ENCODE results near the gene DZIP3. TPM values are rescaled to one million over a fixed set of nuclear protein-coding genes. Genes with fewer than 3 reads are reported as not detected.
A peak's percentile ranks its signal among the peaks of the same experiment; 100 is the strongest.

The DZIP3 gene
- total and polyA plus RNA-seq, 2 donors (not counting 1 experiment from before 2014, with no cell fraction given): 11.0 to 26.4 TPM

GRCh38 chr3:108588601-108589000, 921 bp upstream of the DZIP3 start:
- Histone ChIP-seq H3K36me3 (ENCODE audit: control insufficient read depth, insufficient read depth, low read length) (no peaks in the 10 kb centered on the region), H4K20me1 (ENCODE audit: control insufficient read depth, extremely low read depth, insufficient read depth, low read length) (no peaks in the 10 kb centered on the region), H3K9ac (ENCODE audit: insufficient read depth, low read length) (no peak overlapping the region), H3K27ac (ENCODE audit: insufficient read depth, low read length) (peak overlapping the region; percentile 93), H3K4me3 (replicated peaks in 1 of 4; ENCODE audit: control extremely low read depth in 1 of 4, insufficient read depth in 1 of 4, low read depth in 3 of 4, low read length in 4 of 4) (peak overlapping the region; percentile 67 to 93 (median 78)), H3K27me3 (ENCODE audit: control insufficient read depth, insufficient read depth, low read length) (no peaks in the 10 kb centered on the region), H3K9me3 (ENCODE audit: control insufficient read depth, insufficient read depth, low read depth, low read length) (no peaks in the 10 kb centered on the region), H3K4me2 (ENCODE audit: extremely low read depth, insufficient read depth, low read length) (peak overlapping the region; percentile 15), H3K79me2 (ENCODE audit: control insufficient read depth, insufficient read depth, low read length) (peaks cover 53% of the 10 kb centered on the region), H2AFZ (ENCODE audit: low read length) (peak overlapping the region; percentile 81), H3K4me1 (ENCODE audit: control insufficient read depth, extremely low read depth, insufficient read depth, low read length) (peaks cover 4% of the 10 kb centered on the region)
- TF ChIP-seq CTCF (conservative IDR thresholded peaks at IDR 0.05 in 1 of 2, IDR thresholded peaks at IDR 0.05 in 1 of 2; ENCODE audit: low read depth in 1 of 2, low read length in 2 of 2) (no peak), EZH2 (IDR thresholded peaks at IDR 0.05; ENCODE audit: low read length, missing control alignments) (no peak)
- DNase-seq (ENCODE audit: low read depth in 2 of 2): peak in 1 of 2 donors; percentile 44

GRCh38 chr3:108589998-108590323, 439 bp downstream of the DZIP3 start:
- Histone ChIP-seq H3K27ac (ENCODE audit: insufficient read depth, low read length) (peak overlapping the region; percentile 93), H3K79me2 (ENCODE audit: control insufficient read depth, insufficient read depth, low read length) (peaks cover 47% of the 10 kb centered on the region), H4K20me1 (ENCODE audit: control insufficient read depth, extremely low read depth, insufficient read depth, low read length) (no peaks in the 10 kb centered on the region), H3K4me2 (ENCODE audit: extremely low read depth, insufficient read depth, low read length) (peak overlapping the region; percentile 82), H2AFZ (ENCODE audit: low read length) (peak overlapping the region; percentile 80), H3K9me3 (ENCODE audit: control insufficient read depth, insufficient read depth, low read depth, low read length) (no peaks in the 10 kb centered on the region), H3K27me3 (ENCODE audit: control insufficient read depth, insufficient read depth, low read length) (no peaks in the 10 kb centered on the region), H3K4me1 (ENCODE audit: control insufficient read depth, extremely low read depth, insufficient read depth, low read length) (peaks cover 4% of the 10 kb centered on the region), H3K4me3 (replicated peaks in 1 of 4; ENCODE audit: control extremely low read depth in 1 of 4, insufficient read depth in 1 of 4, low read depth in 3 of 4, low read length in 4 of 4) (peak overlapping the region; percentile 67 to 93 (median 78)), H3K9ac (ENCODE audit: insufficient read depth, low read length) (peak overlapping the region; percentile 89), H3K36me3 (ENCODE audit: control insufficient read depth, insufficient read depth, low read length) (no peaks in the 10 kb centered on the region)
- no peak for DNase-seq (ENCODE audit: low read depth in 2 of 2)
- no peak for TF ChIP-seq CTCF (conservative IDR thresholded peaks at IDR 0.05 in 1 of 2, IDR thresholded peaks at IDR 0.05 in 1 of 2; ENCODE audit: low read depth in 1 of 2, low read length in 2 of 2)
- TF ChIP-seq EZH2 (IDR thresholded peaks at IDR 0.05; ENCODE audit: low read length, missing control alignments): no peak

GRCh38 chr3:108590460-108590859, 938 bp downstream of the DZIP3 start:
- Histone ChIP-seq H3K4me3 (replicated peaks in 1 of 4; ENCODE audit: control extremely low read depth in 1 of 4, insufficient read depth in 1 of 4, low read depth in 3 of 4, low read length in 4 of 4) (peak overlapping the region; percentile 67 to 93 (median 78)), H3K4me1 (ENCODE audit: control insufficient read depth, extremely low read depth, insufficient read depth, low read length) (peaks cover 4% of the 10 kb centered on the region), H3K79me2 (ENCODE audit: control insufficient read depth, insufficient read depth, low read length) (peaks cover 42% of the 10 kb centered on the region), H3K9me3 (ENCODE audit: control insufficient read depth, insufficient read depth, low read depth, low read length) (no peaks in the 10 kb centered on the region), H4K20me1 (ENCODE audit: control insufficient read depth, extremely low read depth, insufficient read depth, low read length) (no peaks in the 10 kb centered on the region), H3K4me2 (ENCODE audit: extremely low read depth, insufficient read depth, low read length) (peak overlapping the region; percentile 82), H3K36me3 (ENCODE audit: control insufficient read depth, insufficient read depth, low read length) (no peaks in the 10 kb centered on the region), H2AFZ (ENCODE audit: low read length) (peak overlapping the region; percentile 26), H3K9ac (ENCODE audit: insufficient read depth, low read length) (peak overlapping the region; percentile 89), H3K27me3 (ENCODE audit: control insufficient read depth, insufficient read depth, low read length) (no peaks in the 10 kb centered on the region), H3K27ac (ENCODE audit: insufficient read depth, low read length) (peak overlapping the region; percentile 93)
- DNase-seq (ENCODE audit: low read depth in 2 of 2): peak in 1 of 2 donors; percentile 8
- no peak for TF ChIP-seq EZH2 (IDR thresholded peaks at IDR 0.05; ENCODE audit: low read length, missing control alignments)
